BLaER1 (cell line): ENCODE measurements around the gene DCLK3.
A peak's percentile ranks its signal among the peaks of the same experiment; 100 is the strongest.

Experiments used
- H3K27ac ChIP-seq: shearing (Covaris generic); formaldehyde crosslinking; 2 replicates; pipeline ENCODE4 v1.8.1; 2022
- H3K27me3 ChIP-seq: shearing (Covaris generic); formaldehyde crosslinking; 2 replicates; pipeline ENCODE4 v1.8.1; 2022
- H3K36me3 ChIP-seq: shearing (Covaris generic); formaldehyde crosslinking; 2 replicates; pipeline ENCODE4 v1.8.1; 2022
- H3K4me1 ChIP-seq: shearing (Covaris generic); formaldehyde crosslinking; 2 replicates; pipeline ENCODE4 v1.8.1; 2022
- H3K4me2 ChIP-seq: shearing (Covaris generic); formaldehyde crosslinking; 2 replicates; pipeline ENCODE4 v1.8.1; 2022
- H3K4me3 ChIP-seq: shearing (Covaris generic); formaldehyde crosslinking; 2 replicates; pipeline ENCODE4 v1.8.1; 2022
- H3K9ac ChIP-seq: shearing (Covaris generic); formaldehyde crosslinking; 2 replicates; pipeline ENCODE4 v1.8.1; 2022
- H3K9me3 ChIP-seq: shearing (Covaris generic); formaldehyde crosslinking; 2 replicates; pipeline ENCODE4 v1.8.1; 2022
- H4K20me1 ChIP-seq: shearing (Covaris generic); formaldehyde crosslinking; 2 replicates; pipeline ENCODE4 v1.8.1; 2022
- Cebpa-rat ChIP-seq: shearing (Covaris generic); IDR thresholded peaks from 2 replicates; pipeline ENCODE4 v1.8.1; 2022

DCLK3 gene, protein sequence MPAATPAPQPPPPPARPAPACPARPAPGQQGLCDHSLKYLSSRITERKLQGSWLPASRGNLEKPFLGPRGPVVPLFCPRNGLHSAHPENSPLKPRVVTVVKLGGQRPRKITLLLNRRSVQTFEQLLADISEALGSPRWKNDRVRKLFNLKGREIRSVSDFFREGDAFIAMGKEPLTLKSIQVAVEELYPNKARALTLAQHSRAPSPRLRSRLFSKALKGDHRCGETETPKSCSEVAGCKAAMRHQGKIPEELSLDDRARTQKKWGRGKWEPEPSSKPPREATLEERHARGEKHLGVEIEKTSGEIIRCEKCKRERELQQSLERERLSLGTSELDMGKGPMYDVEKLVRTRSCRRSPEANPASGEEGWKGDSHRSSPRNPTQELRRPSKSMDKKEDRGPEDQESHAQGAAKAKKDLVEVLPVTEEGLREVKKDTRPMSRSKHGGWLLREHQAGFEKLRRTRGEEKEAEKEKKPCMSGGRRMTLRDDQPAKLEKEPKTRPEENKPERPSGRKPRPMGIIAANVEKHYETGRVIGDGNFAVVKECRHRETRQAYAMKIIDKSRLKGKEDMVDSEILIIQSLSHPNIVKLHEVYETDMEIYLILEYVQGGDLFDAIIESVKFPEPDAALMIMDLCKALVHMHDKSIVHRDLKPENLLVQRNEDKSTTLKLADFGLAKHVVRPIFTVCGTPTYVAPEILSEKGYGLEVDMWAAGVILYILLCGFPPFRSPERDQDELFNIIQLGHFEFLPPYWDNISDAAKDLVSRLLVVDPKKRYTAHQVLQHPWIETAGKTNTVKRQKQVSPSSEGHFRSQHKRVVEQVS

DNA sequence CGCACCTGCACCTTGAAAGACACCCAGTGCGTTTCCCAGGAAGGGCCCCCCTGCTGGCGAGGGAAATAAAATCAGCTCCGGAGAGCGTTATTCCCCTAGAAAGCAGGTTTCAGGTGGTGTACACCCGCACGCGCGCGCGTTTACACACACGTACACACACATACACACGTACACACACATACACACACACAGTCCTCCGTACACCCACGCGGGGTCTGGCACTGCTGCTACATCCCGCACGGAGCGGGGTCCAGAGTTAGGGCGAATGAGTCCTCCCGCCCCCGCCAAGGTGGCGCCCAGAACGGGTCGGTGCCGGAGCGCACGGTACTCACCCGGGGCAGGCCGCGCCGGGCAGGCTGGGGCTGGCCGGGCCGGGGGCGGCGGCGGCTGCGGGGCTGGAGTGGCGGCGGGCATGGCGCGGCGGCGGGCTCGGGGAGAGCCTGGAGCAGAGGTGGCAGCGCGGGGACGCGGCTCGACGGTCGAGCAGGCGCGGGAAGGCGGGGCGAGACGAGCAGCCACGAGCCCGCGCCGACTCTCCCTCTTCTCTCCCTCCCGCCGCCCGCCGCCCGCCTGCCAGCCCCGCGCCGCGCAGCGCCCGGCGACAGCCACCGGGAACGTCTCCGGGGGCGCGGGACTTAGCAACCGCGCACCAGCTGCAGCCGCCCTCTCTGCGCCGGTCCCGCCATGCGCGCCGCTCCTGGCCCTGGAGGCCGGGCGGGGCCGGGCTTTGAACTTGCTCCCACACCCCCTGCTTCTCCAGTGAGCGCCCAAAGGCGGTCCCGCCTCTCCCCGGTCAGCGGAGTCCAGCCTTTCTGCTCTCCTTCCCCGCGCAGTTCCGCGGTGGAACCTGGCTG is at the start of gene DCLK3:
TSS of gene DCLK3 (minus strand) at position 704 of the 854 bp plus-strand sequence. CDS start at position 414, 290 bp downstream.
- H3K4me1 ChIP-seq: no peaks in the 10 kb centered on the region
- no peak within 1 kb of the TSS for H3K9ac ChIP-seq
- H3K4me2 ChIP-seq: no peak within 1 kb of the TSS
- H3K36me3 ChIP-seq: no peaks in the 10 kb centered on the region
- no peak for TF ChIP-seq Cebpa-rat
- no peaks in the 10 kb centered on the region for H4K20me1 ChIP-seq
- H3K27ac ChIP-seq: no peak within 1 kb of the TSS
- no peak within 1 kb of the TSS for H3K4me3 ChIP-seq
- peaks cover 27% of the 10 kb centered on the region for H3K27me3 ChIP-seq
- H3K9me3 ChIP-seq: peaks cover 22% of the 10 kb centered on the region

DNA sequence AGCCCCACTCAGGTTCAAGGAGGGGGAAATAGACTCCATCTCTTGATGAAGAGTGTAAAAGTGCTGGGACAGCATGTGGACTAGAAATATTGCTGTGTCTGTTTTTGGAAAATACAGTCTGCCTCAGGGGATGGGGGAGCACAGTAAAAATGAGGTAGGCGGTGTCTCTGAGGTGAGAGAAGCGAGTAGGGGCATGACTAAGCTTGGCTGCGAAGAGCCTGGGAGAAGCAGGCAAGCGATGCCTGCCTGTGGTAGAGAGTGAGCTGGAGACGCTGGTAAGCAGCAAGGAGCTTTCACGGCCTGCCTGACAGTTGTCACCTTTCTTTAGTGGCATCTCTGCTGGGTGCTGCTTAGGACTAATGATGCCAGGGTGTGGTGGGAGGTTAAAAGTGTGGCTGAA is 49.0 kb upstream of the DCLK3 start:
- Histone ChIP-seq H4K20me1 (no peaks in the 10 kb centered on the region), H3K9ac (no peak overlapping the region), H3K27me3 (no peaks in the 10 kb centered on the region), H3K9me3 (no peaks in the 10 kb centered on the region), H3K27ac (no peak overlapping the region), H3K4me3 (no peak overlapping the region), H3K36me3 (no peaks in the 10 kb centered on the region), H3K4me1 (no peaks in the 10 kb centered on the region), H3K4me2 (no peak overlapping the region)
- no peak for TF ChIP-seq Cebpa-rat

DNA sequence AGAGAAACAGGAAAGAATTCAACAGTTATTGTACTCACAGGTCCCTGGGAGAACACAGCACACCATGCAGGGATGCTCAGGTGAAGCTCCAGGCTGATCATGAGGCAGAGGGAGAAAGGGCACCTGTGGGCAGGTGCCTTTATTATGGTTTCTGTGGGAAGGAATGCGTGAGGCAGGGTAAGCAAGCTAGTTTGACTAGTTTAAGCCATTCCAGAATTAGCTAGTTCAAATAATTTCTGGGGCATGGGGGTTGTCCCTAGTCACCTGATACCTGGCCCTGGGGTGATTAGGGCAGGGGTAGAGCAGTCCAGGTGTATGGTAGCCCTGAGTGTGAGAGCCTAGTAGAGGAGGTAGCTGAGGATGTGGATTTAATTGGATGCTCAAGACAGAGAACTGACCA is 47.9 kb upstream of the DCLK3 start:
- no peaks in the 10 kb centered on the region for H3K4me1 ChIP-seq

DNA sequence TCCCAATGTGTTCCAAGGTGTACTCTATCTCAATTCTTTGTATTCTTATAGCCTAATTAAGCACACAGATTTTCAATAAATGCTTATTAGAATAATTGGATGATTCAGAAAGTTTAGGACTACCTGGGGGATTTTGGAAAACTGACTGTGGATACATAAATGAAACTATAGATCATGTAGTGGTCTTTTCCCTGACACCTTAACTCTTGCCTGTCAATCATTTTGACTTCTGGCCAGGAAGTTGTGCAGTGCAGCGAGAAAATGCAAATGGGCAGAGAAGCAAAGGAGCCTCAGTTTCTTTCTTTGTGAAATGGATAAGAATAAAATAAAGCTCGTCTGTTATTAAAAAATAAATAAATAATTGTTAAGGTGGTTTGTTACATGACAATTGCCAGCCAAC is 47.4 kb upstream of the DCLK3 start:
- H3K4me2 ChIP-seq: no peak overlapping the region

More for the DNA sequence above, 47.9 kb upstream of the DCLK3 start:
- Histone ChIP-seq H3K27me3 (no peaks in the 10 kb centered on the region), H3K4me2 (no peak overlapping the region), H3K4me3 (no peak overlapping the region), H3K36me3 (no peaks in the 10 kb centered on the region), H3K9ac (no peak overlapping the region), H4K20me1 (no peaks in the 10 kb centered on the region), H3K27ac (no peak overlapping the region), H3K9me3 (no peaks in the 10 kb centered on the region)
- no peak for TF ChIP-seq Cebpa-rat

DNA sequence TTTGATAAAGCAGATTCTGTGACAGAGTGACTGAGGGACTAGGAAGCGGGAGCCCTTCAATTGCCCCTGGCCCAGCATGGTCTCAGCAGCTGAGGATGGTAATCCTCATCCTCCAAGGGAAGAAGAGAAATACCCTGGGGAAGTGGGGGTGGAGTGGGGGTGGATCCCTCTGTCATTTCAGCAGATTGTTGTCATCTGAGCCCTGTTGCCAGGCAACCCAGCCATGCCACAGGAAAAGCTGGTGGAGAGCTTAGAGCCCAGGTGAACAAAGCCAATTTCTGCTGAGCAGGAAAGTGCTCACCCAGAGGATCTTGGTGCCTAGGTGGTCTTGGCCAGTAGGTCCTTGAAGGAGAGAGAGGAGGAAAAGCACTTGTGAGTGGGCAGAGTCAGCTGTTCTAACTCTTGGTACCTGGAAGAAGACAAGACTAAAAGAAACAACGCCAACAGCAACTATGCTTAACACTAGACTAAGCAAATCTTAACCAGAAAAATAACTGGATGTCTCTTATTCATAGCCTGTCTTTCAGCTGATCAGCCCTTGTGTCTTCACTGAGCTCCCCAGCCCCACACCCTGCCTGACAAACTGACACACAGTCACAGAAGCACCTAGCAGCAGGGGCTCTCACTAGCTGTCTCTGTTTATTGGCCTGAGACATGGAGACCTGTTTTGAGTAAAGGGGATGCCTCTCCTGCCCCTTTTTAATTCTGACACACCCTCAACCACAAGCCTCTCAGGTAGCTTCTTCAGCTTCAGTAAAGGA is 40.1 kb upstream of the DCLK3 start:
- no peak overlapping the region for H3K27ac ChIP-seq
- peaks cover 7% of the 10 kb centered on the region for H3K4me1 ChIP-seq
- no peak overlapping the region for H3K9ac ChIP-seq
- H4K20me1 ChIP-seq: no peaks in the 10 kb centered on the region
- H3K9me3 ChIP-seq: peaks cover 21% of the 10 kb centered on the region
- no peak for TF ChIP-seq Cebpa-rat
- H3K27me3 ChIP-seq: no peaks in the 10 kb centered on the region
- no peaks in the 10 kb centered on the region for H3K36me3 ChIP-seq
- H3K4me3 ChIP-seq: no peak overlapping the region
- peak overlapping the region; percentile 31; the same call in 1 of the 2 replicates for H3K4me2 ChIP-seq

More for the DNA sequence above, 47.4 kb upstream of the DCLK3 start:
- H3K27me3 ChIP-seq: no peaks in the 10 kb centered on the region
- H3K4me3 ChIP-seq: no peak overlapping the region
- no peaks in the 10 kb centered on the region for H3K4me1 ChIP-seq
- H3K9ac ChIP-seq: no peak overlapping the region
- TF ChIP-seq Cebpa-rat: no peak
- H3K36me3 ChIP-seq: no peaks in the 10 kb centered on the region
- H4K20me1 ChIP-seq: no peaks in the 10 kb centered on the region
- H3K27ac ChIP-seq: no peak overlapping the region
- H3K9me3 ChIP-seq: no peaks in the 10 kb centered on the region

DNA sequence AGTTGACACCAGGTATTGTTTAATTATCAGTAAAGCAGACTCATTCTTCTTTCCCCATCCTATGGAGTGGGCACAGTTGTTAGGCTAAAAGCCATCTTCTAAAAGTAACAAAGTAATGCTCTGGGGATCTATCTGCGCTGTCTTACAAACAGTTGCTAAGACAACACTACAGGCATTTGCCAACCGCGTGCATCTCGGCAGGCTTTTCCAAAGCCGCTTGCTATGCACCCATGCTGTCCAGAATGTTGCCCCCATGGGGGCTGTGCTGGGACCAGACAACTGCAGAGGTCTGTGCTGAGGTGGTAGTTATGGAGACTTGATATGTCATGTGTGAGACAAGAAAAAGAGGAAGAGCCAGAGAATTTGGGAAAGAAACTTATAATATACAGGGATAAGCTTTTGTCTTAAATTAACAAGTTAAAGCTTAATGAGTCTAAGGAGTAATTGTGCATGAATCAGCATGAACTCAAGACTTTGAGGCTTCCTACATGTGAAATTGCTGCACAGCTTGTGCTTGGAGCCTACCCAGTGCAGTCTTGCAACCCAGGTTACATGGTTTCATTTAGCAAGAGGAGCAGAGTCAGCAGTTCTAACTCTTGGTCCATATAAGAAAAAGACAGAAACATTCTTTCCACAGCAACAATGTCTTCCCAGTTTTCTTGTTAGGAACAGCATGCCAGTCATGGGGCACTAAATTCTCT is 38.9 kb upstream of the DCLK3 start:
- Histone ChIP-seq H3K27ac (no peak overlapping the region), H3K36me3 (no peaks in the 10 kb centered on the region), H3K4me3 (no peak overlapping the region), H3K9ac (no peak overlapping the region), H3K9me3 (peaks cover 21% of the 10 kb centered on the region), H3K27me3 (no peaks in the 10 kb centered on the region), H3K4me1 (peaks cover 7% of the 10 kb centered on the region), H4K20me1 (no peaks in the 10 kb centered on the region), H3K4me2 (no peak overlapping the region)
- TF ChIP-seq Cebpa-rat: no peak

DNA sequence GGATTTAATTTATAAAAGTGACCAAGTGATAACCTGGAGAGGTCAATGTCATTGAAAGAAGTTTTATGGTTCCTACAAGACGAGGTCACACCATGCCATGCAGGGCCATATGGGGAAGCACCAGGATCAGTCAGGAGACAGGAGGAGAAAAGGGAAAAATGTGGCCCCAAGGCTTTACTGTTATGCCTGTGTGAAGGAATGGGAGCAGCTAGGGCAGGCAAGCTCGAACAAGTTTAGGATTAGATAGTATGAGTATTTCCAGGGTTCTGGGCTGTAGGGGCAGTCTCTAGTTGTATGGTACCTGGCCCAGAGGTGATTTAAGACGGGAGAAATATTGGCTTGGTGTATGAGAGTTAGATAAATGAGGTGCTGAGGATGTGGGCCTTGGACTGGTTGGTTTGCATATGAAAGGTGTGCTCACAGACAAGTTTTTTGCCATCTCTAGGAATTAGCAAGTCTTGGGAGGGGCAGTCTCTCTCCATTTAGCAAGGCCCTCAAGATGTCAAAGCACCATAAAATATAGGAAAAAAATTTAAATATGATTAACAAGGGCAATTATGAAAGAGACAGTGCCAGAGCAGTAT is 36.3 kb upstream of the DCLK3 start:
- H3K4me3 ChIP-seq: no peak overlapping the region
- H4K20me1 ChIP-seq: no peaks in the 10 kb centered on the region
- no peak overlapping the region for H3K4me2 ChIP-seq
- H3K4me1 ChIP-seq: peaks cover 7% of the 10 kb centered on the region
- H3K27me3 ChIP-seq: no peaks in the 10 kb centered on the region
- peaks cover 11% of the 10 kb centered on the region for H3K9me3 ChIP-seq
- H3K36me3 ChIP-seq: no peaks in the 10 kb centered on the region
- H3K27ac ChIP-seq: no peak overlapping the region
- no peak overlapping the region for H3K9ac ChIP-seq
- no peak for TF ChIP-seq Cebpa-rat

DNA sequence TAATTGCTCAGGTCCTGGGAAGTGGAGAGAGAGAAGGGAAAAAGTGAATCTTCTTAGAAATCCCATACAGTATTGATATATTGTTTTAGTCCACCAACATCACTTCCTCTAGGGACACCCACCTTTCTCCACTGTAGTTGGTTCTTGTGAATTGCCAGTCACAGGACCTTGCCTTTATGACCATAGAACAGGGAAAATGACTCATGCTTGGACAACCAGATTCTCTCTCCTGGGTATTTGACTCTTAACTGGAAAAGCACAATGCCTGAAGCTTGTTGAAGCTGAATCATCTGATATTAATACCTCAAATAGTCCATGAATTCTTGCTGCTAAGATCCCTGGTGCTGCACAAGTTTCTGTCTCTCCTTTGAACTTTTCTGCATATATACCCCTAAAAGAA is 32.5 kb upstream of the DCLK3 start:
- Histone ChIP-seq H3K4me2 (no peak overlapping the region), H3K27ac (no peak overlapping the region), H3K36me3 (no peaks in the 10 kb centered on the region), H4K20me1 (no peaks in the 10 kb centered on the region), H3K9me3 (no peaks in the 10 kb centered on the region), H3K4me1 (no peaks in the 10 kb centered on the region), H3K4me3 (no peak overlapping the region), H3K27me3 (no peaks in the 10 kb centered on the region), H3K9ac (no peak overlapping the region)
- TF ChIP-seq Cebpa-rat: no peak
